Measurements from ENCODE around the gene IVNS1ABP. TPM values are rescaled to one million over a fixed set of nuclear protein-coding genes. Genes with fewer than 3 reads are reported as not detected.
"Not testable (repeated sequence)": the region's sequence is repeated elsewhere in the genome, so short reads cannot be mapped to it uniquely, and the experiment has no call there.

The IVNS1ABP gene
- 10 to 100 TPM; 84.8 to 93.8 TPM for total RNA-seq
- 10 to 100 TPM; 19.8 to 22.3 TPM for polyA plus RNA-seq
- long read RNA-seq, donor 1, full-length matches to known transcripts = 27 of 39 reads
- long read RNA-seq, donor 1, partial matches to known transcripts = 5 of 39 reads
- long read RNA-seq, donor 1, other reads (novel, unspliced or antisense) = 7 of 39 reads
- long read RNA-seq, donor 2, full-length matches to known transcripts = 14 of 27 reads
- long read RNA-seq, donor 2, partial matches to known transcripts = 8 of 27 reads
- long read RNA-seq, donor 2, other reads (novel, unspliced or antisense) = 5 of 27 reads

DNA sequence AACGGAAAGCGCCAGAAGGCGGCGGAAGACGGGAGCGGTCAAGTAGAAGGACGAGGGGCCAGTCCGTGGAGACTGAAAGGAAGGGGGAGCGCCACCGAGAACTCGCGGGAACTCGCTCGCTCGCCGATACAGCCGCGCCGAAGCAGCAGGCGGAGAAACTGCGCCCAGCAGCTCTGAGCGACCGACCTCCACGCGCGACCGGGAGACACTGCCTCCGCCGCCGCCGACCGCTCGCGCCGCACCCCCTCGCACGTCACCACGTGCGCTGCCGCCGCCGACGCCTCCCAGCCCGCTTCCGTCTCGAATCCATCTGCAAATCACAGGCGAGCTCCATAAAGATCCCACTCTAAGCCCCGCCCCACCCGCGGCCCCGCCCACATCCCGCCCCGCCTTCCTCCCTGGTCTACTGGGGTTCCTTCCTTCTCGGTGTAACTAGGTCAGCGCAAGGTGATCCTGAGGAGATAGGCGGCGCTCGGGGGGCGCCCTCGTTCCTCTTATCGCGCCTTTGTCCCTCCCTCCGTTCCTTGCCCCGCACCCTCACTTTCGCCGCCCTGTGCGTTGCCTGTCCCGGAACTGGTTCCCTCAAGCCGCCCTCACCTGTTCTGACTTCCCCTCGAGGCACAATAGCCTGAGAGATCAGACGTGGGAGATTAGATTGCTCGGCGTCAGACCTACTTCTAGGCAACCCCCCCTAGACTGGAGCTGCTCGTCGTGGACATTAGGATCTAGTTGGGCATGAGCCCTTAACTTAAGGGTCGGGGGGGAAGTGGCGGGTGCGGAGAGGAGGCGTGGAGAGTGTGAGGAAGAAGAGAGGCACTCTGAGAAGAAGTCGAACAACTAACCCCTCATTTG, at the start of gene IVNS1ABP:
Gene IVNS1ABP (minus strand): TSS at position 210 of the 852 bp plus-strand sequence. CDS start 7,750 bp downstream, outside the sequence.
- peak within 1 kb of the TSS; percentile 54 to 61 for H3K27ac ChIP-seq (ENCODE audit: low read depth in 1 of 2, low read length in 2 of 2)
- 1% methylated on average over 51 to 80 of the region's 80 CpGs for WGBS, 2 donors
- peak; percentile 96 for ATAC-seq (ENCODE audit: low FRiP score)
- intact Hi-C loops (cut with DNase I) = loop anchor here in 1 of 2 donors (10.0 kb wide), 2 partner anchors 88 to 678 kb away; no protein-coding TSS in a partner anchor
- peak within 1 kb of the TSS; percentile 64 to 73 for H3K4me3 ChIP-seq (ENCODE audit: low read length in 2 of 2)
- DNase-seq = peak; percentile 97 to 98
- H3K4me1 ChIP-seq (ENCODE audit: control insufficient read depth in 1 of 2, insufficient read depth in 2 of 2, low read length in 2 of 2) = peaks cover 2 to 8% of the 10 kb centered on the region in 2 donors
- no peaks in the 10 kb centered on the region for H3K27me3 ChIP-seq (ENCODE audit: control insufficient read depth in 1 of 2, insufficient read depth in 2 of 2, low read length in 1 of 2)
- H3K36me3 ChIP-seq (ENCODE audit: control insufficient read depth in 1 of 2, insufficient read depth in 2 of 2, low read length in 1 of 2) = no peaks in the 10 kb centered on the region
- H3K9me3 ChIP-seq (ENCODE audit: control insufficient read depth, low read length) = no peaks in the 10 kb centered on the region

DNA sequence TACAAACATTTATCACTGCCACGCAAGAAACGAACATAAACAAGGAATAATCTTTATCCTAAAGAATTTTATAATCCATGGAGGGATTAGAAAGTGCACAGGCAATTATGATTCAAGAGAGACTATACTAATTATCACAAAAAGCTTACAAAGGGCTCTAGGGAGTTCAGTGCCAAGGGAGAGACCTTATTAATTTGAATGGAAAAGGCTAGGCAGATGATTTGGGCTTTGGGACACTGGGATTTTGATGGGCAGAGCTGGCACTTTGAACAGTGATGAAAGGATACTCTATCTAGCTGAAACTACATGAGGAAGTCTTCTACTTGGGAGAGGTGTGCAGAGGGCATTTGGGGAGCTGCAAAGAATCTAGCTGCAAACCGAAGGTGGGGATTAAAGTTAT, 48.9 kb upstream of the IVNS1ABP start:
- 87 to 89% methylated on average over 3 of the region's 3 CpGs for WGBS, 2 donors
- no peak for ATAC-seq (ENCODE audit: low FRiP score)
- H3K27me3 ChIP-seq (ENCODE audit: control insufficient read depth in 1 of 2, insufficient read depth in 2 of 2, low read length in 1 of 2) = no peaks in the 10 kb centered on the region
- intact Hi-C loops (cut with DNase I) = no loop called here
- no peak overlapping the region for H3K4me3 ChIP-seq (ENCODE audit: low read length in 2 of 2)
- H3K9me3 ChIP-seq (ENCODE audit: control insufficient read depth, low read length) = no peaks in the 10 kb centered on the region
- no peak for DNase-seq
- no peak overlapping the region for H3K27ac ChIP-seq (ENCODE audit: low read depth in 1 of 2, low read length in 2 of 2)
- H3K36me3 ChIP-seq (ENCODE audit: control insufficient read depth in 1 of 2, insufficient read depth in 2 of 2, low read length in 1 of 2) = no peaks in the 10 kb centered on the region
- peaks cover 0 to 2% of the 10 kb centered on the region in 2 donors for H3K4me1 ChIP-seq (ENCODE audit: control insufficient read depth in 1 of 2, insufficient read depth in 2 of 2, low read length in 2 of 2)

GRCh38 chr1:185364528-185364927, 47.5 kb upstream of the IVNS1ABP start:
- H3K36me3 ChIP-seq (ENCODE audit: control insufficient read depth in 1 of 2, insufficient read depth in 2 of 2, low read length in 1 of 2); ATAC-seq (ENCODE audit: low FRiP score); H3K4me1 ChIP-seq (ENCODE audit: control insufficient read depth in 1 of 2, insufficient read depth in 2 of 2, low read length in 2 of 2); H3K9me3 ChIP-seq (ENCODE audit: control insufficient read depth, low read length); H3K4me3 ChIP-seq (ENCODE audit: low read length in 2 of 2); DNase-seq; H3K27ac ChIP-seq (ENCODE audit: low read depth in 1 of 2, low read length in 2 of 2); intact Hi-C loops (cut with DNase I); H3K27me3 ChIP-seq (ENCODE audit: control insufficient read depth in 1 of 2, insufficient read depth in 2 of 2, low read length in 1 of 2): not testable (repeated sequence)
- 74 to 77% methylated on average over 3 of the region's 3 CpGs for WGBS, 2 donors

- Histone ChIP-seq H3K36me3 (ENCODE audit: control insufficient read depth in 1 of 2, insufficient read depth in 2 of 2, low read length in 1 of 2) (no peaks in the 10 kb centered on the region), H3K4me1 (ENCODE audit: control insufficient read depth in 1 of 2, insufficient read depth in 2 of 2, low read length in 2 of 2) (no peaks in the 10 kb centered on the region), H3K27ac (ENCODE audit: low read depth in 1 of 2, low read length in 2 of 2) (no peak overlapping the region), H3K9me3 (ENCODE audit: control insufficient read depth, low read length) (no peaks in the 10 kb centered on the region), H3K4me3 (ENCODE audit: low read length in 2 of 2) (no peak overlapping the region), H3K27me3 (ENCODE audit: control insufficient read depth in 1 of 2, insufficient read depth in 2 of 2, low read length in 1 of 2) (no peaks in the 10 kb centered on the region)
- intact Hi-C loops (cut with DNase I) = no loop called here
- ATAC-seq (ENCODE audit: low FRiP score) (no peak), DNase-seq (no peak)
These were observed 46.2 kb upstream of the IVNS1ABP start for GRCh38 chr1:185363205-185363604.

- 92 to 97% methylated on average over 1 of the region's 1 CpG for WGBS, 2 donors
- H3K27ac ChIP-seq (ENCODE audit: low read depth in 1 of 2, low read length in 2 of 2) = no peak overlapping the region
- H3K27me3 ChIP-seq (ENCODE audit: control insufficient read depth in 1 of 2, insufficient read depth in 2 of 2, low read length in 1 of 2) = no peaks in the 10 kb centered on the region
- no peak for ATAC-seq (ENCODE audit: low FRiP score)
- H3K9me3 ChIP-seq (ENCODE audit: control insufficient read depth, low read length) = no peaks in the 10 kb centered on the region
- intact Hi-C loops (cut with DNase I) = no loop called here
- H3K4me3 ChIP-seq (ENCODE audit: low read length in 2 of 2) = no peak overlapping the region
- H3K36me3 ChIP-seq (ENCODE audit: control insufficient read depth in 1 of 2, insufficient read depth in 2 of 2, low read length in 1 of 2) = no peaks in the 10 kb centered on the region
- no peaks in the 10 kb centered on the region for H3K4me1 ChIP-seq (ENCODE audit: control insufficient read depth in 1 of 2, insufficient read depth in 2 of 2, low read length in 2 of 2)
- DNase-seq = no peak
These were observed 43.7 kb upstream of the IVNS1ABP start for GRCh38 chr1:185360714-185361113.

GRCh38 chr1:185358957-185359356, 41.9 kb upstream of the IVNS1ABP start:
- Histone ChIP-seq H3K4me3 (ENCODE audit: low read length in 2 of 2) (no peak overlapping the region), H3K27me3 (ENCODE audit: control insufficient read depth in 1 of 2, insufficient read depth in 2 of 2, low read length in 1 of 2) (no peaks in the 10 kb centered on the region), H3K4me1 (ENCODE audit: control insufficient read depth in 1 of 2, insufficient read depth in 2 of 2, low read length in 2 of 2) (no peaks in the 10 kb centered on the region), H3K9me3 (ENCODE audit: control insufficient read depth, low read length) (no peaks in the 10 kb centered on the region), H3K36me3 (ENCODE audit: control insufficient read depth in 1 of 2, insufficient read depth in 2 of 2, low read length in 1 of 2) (no peaks in the 10 kb centered on the region), H3K27ac (ENCODE audit: low read depth in 1 of 2, low read length in 2 of 2) (no peak overlapping the region)
- intact Hi-C loops (cut with DNase I) = no loop called here
- ATAC-seq (ENCODE audit: low FRiP score) = no peak
- DNase-seq = no peak
- 86 to 89% methylated on average over 3 of the region's 3 CpGs for WGBS, 2 donors

DNA sequence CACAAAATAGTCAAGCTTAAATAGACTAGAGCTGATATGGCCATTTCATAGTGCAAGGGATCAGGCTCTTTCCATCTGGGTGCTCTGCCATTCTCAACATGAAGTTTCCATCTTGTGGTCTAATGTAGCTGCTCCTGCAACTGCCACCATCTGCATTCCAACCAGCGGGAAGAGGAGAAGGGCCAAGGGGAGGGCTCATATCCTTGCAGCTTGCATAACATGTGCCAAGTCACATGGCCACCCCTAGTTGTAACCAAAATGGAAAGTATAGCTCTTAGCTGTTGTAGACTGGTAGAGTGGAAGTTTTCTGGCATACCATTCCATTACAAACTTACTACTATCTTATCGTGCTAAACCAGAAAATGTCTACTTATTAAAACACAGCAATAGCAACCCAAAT, 38.9 kb upstream of the IVNS1ABP start:
- no peak for DNase-seq
- WGBS, 2 donors = 50 to 56% methylated on average over 2 of the region's 2 CpGs
- H3K27ac ChIP-seq (ENCODE audit: low read depth in 1 of 2, low read length in 2 of 2) = no peak overlapping the region
- no peaks in the 10 kb centered on the region for H3K36me3 ChIP-seq (ENCODE audit: control insufficient read depth in 1 of 2, insufficient read depth in 2 of 2, low read length in 1 of 2)
- H3K4me3 ChIP-seq (ENCODE audit: low read length in 2 of 2) = no peak overlapping the region
- no peaks in the 10 kb centered on the region for H3K9me3 ChIP-seq (ENCODE audit: control insufficient read depth, low read length)
- H3K4me1 ChIP-seq (ENCODE audit: control insufficient read depth in 1 of 2, insufficient read depth in 2 of 2, low read length in 2 of 2) = no peaks in the 10 kb centered on the region
- no peaks in the 10 kb centered on the region for H3K27me3 ChIP-seq (ENCODE audit: control insufficient read depth in 1 of 2, insufficient read depth in 2 of 2, low read length in 1 of 2)
- no peak for ATAC-seq (ENCODE audit: low FRiP score)
- intact Hi-C loops (cut with DNase I) = no loop called here

DNA sequence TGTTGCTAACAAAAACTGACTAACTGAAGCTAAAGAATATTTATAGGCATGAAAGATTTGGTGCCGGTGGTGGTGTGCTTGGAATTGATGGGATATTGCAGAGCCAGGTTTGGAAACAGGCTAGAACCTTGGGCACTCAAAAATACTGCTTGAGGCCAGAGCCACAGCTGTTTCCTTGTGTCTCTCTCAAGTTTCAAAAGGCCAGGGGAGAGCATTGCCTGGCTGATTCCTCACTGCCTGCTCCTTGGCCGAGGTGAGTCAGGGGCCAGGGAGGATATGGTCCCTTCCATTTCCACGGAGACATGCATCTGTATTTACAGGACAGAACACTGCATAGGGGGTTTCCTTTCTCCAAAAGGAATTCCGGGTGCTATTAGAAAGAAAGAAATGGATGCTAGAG, 36.1 kb upstream of the IVNS1ABP start:
- no peaks in the 10 kb centered on the region for H3K27me3 ChIP-seq (ENCODE audit: control insufficient read depth in 1 of 2, insufficient read depth in 2 of 2, low read length in 1 of 2)
- intact Hi-C loops (cut with DNase I) = no loop called here
- no peaks in the 10 kb centered on the region for H3K4me1 ChIP-seq (ENCODE audit: control insufficient read depth in 1 of 2, insufficient read depth in 2 of 2, low read length in 2 of 2)
- H3K4me3 ChIP-seq (ENCODE audit: low read length in 2 of 2) = no peak overlapping the region
- DNase-seq = no peak
- H3K9me3 ChIP-seq (ENCODE audit: control insufficient read depth, low read length) = no peaks in the 10 kb centered on the region
- 68 to 74% methylated on average over 4 of the region's 4 CpGs for WGBS, 2 donors
- no peak for ATAC-seq (ENCODE audit: low FRiP score)
- H3K36me3 ChIP-seq (ENCODE audit: control insufficient read depth in 1 of 2, insufficient read depth in 2 of 2, low read length in 1 of 2) = no peaks in the 10 kb centered on the region
- no peak overlapping the region for H3K27ac ChIP-seq (ENCODE audit: low read depth in 1 of 2, low read length in 2 of 2)

Data from aorta (tissue), 5 donors.